Stomach (tissue), 9 donors: Measurements from ENCODE around the gene ARHGAP4. TPM values are rescaled to one million over a fixed set of nuclear protein-coding genes. Genes with fewer than 3 reads are reported as not detected.

Experiments
- DNase-seq, 2 donors: peaks; one replicate each; pipeline versions ENCODE4 v3.0.0 to v3.0.0-alpha.2; 2013 to 2019
- H3K27ac ChIP-seq, 5 donors: fragments of 200-600 bp in 4 of 5; sonication (generic) in 4 of 5; one replicate each; pipeline ENCODE4 v1.5.1; 2013 to 2019; ENCODE audit warnings: mild to moderate bottlenecking in 1 of 5, moderate library complexity in 1 of 5
- H3K27me3 ChIP-seq, 3 donors: fragments of 200-600 bp; sonication (generic); one replicate each; pipeline ENCODE4 v1.5.1; 2017 to 2019; ENCODE audit warnings: mixed run types in 1 of 3
- H3K36me3 ChIP-seq, 4 donors: fragments of 200-600 bp; sonication (generic); 1 replicate in 3 of 4; 2 replicates in 1 of 4; pipeline ENCODE4 v1.5.1; 2016 to 2019
- H3K4me1 ChIP-seq, 4 donors: fragments of 200-600 bp; sonication (generic); one replicate each; pipeline ENCODE4 v1.5.1; 2016 to 2019
- H3K4me3 ChIP-seq, 4 donors: fragments of 200-600 bp; sonication (generic) in 3 of 4; one replicate each; pipeline ENCODE4 v1.5.1; 2016 to 2019; ENCODE audit warnings: mild to moderate bottlenecking in 1 of 4
- H3K9me3 ChIP-seq, 4 donors: fragments of 200-600 bp; sonication (generic); one replicate each; pipeline ENCODE4 v1.5.1; 2016 to 2019
- CTCF ChIP-seq, 7 experiments: fragments of 450-650 bp in 4 of 7; fragments of 200-600 bp in 3 of 7; sonication (generic) in 3 of 7; IDR thresholded peaks; one replicate each; pipeline ENCODE4 v1.5.1; 2016 to 2019; ENCODE audit warnings: antibody characterized with exemption in 7 of 7, control low read depth in 2 of 7, mild to moderate bottlenecking in 1 of 7
- EP300 ChIP-seq: sonication (generic); formaldehyde crosslinking; IDR thresholded peaks from one replicate; pipeline ENCODE4 v1.6.1; 2017; ENCODE audit warnings: antibody characterized with exemption
- POLR2A ChIP-seq, 4 donors: fragments of 450-650 bp; IDR thresholded peaks; one replicate each; pipeline ENCODE4 v1.6.1; 2016; ENCODE audit warnings: antibody characterized with exemption in 4 of 4, control low read depth in 2 of 4, mild to moderate bottlenecking in 1 of 4, moderate library complexity in 1 of 4
- POLR2AphosphoS5 ChIP-seq, 3 donors: sonication (generic); formaldehyde crosslinking; IDR thresholded peaks; one replicate each; pipeline ENCODE4 v1.6.1; 2016; ENCODE audit warnings: antibody characterized with exemption in 3 of 3
- WGBS, 5 donors: extraction: QIAGEN DNeasy Blood & Tissue Kit in 3 of 5; methylation state at CpG; one replicate each; pipeline versions ENCODE4 v1.1.5 to v1.1.7; 2013 to 2018; 5-methylcytosine and 5-hydroxymethylcytosine counted together
- intact Hi-C: fragments of 100-400 bp; cut with DNase I; formaldehyde crosslinking; loops from one replicate; pipeline ENCODE4 v1.15.1; 2023; ENCODE audit warnings: low total_unique reads
- polyA plus RNA-seq, 3 donors: library from polyadenylated mRNA; stranded (reverse); fragments of 200-250 nt; gene quantifications; one replicate each; pipeline ENCODE4 v1.2.3, GENCODE V29; 2013
- total RNA-seq, 5 donors: library from RNA; depleted of rRNA; stranded (reverse); fragments of >200 nt; gene quantifications; one replicate each; pipeline versions ENCODE4 v1.1.0 to v1.2.3, GENCODE V29; 2014 to 2016
- donor health status: healthy with polysubstance abuse.
- donor health status: Bipolar disorder and iron deficiency.
- donor health status: healthy.

Gene ARHGAP4
- total and polyA plus RNA-seq, 8 donors: 18.5 to 93.9 (median 40.3) TPM

GRCh38 chrX:153864561-153865320, 61.3 kb downstream of the ARHGAP4 start:
- H3K27ac ChIP-seq: no peak overlapping the region
- no peaks in the 10 kb centered on the region for H3K4me1 ChIP-seq
- H3K9me3 ChIP-seq: peaks cover 0 to 5% (median 0%) of the 10 kb centered on the region in 4 donors
- H3K27me3 ChIP-seq: peaks cover 0 to 23% (median 6%) of the 10 kb centered on the region in 3 donors
- no peak for TF ChIP-seq EP300
- TF ChIP-seq CTCF (IDR thresholded peaks at IDR 0.05): no peak
- no peak for TF ChIP-seq POLR2AphosphoS5 (IDR thresholded peaks at IDR 0.05)
- TF ChIP-seq POLR2A (IDR thresholded peaks at IDR 0.05): no peak
- 82 to 89% (median 84%) methylated on average over 10 to 30 of the region's 30 CpGs for WGBS, 5 donors
- intact Hi-C loops: no loop called here
- H3K4me3 ChIP-seq: no peak overlapping the region
- DNase-seq: no peak
- H3K36me3 ChIP-seq: no peaks in the 10 kb centered on the region

- 77 to 88% (median 86%) methylated on average over 6 to 10 of the region's 10 CpGs for WGBS, 5 donors
These were observed 62.0 kb downstream of the ARHGAP4 start for GRCh38 chrX:153864101-153864500.

GRCh38 chrX:153863251-153863991, 62.6 kb downstream of the ARHGAP4 start:
- intact Hi-C loops: no loop called here
- no peaks in the 10 kb centered on the region for H3K4me1 ChIP-seq
- H3K36me3 ChIP-seq: no peaks in the 10 kb centered on the region
- peaks cover 0 to 5% (median 0%) of the 10 kb centered on the region in 4 donors for H3K9me3 ChIP-seq
- WGBS, 5 donors: 64 to 100% (median 70%) methylated on average over 1 to 28 of the region's 28 CpGs
- DNase-seq: no peak
- H3K27me3 ChIP-seq: peaks cover 0 to 23% (median 6%) of the 10 kb centered on the region in 3 donors
- H3K4me3 ChIP-seq: no peak overlapping the region
- no peak overlapping the region for H3K27ac ChIP-seq
- no peak for TF ChIP-seq EP300
- no peak for TF ChIP-seq POLR2AphosphoS5 (IDR thresholded peaks at IDR 0.05)
- TF ChIP-seq CTCF (IDR thresholded peaks at IDR 0.05): no peak
- TF ChIP-seq POLR2A (IDR thresholded peaks at IDR 0.05): no peak

More at GRCh38 chrX:153864101-153864500, 62.0 kb downstream of the ARHGAP4 start:
- Histone ChIP-seq H3K9me3 (peaks cover 0 to 5% (median 0%) of the 10 kb centered on the region in 4 donors), H3K4me3 (no peak overlapping the region), H3K27me3 (peaks cover 0 to 23% (median 6%) of the 10 kb centered on the region in 3 donors), H3K27ac (no peak overlapping the region), H3K36me3 (no peaks in the 10 kb centered on the region), H3K4me1 (no peaks in the 10 kb centered on the region)
- TF ChIP-seq EP300 (no peak), POLR2A (IDR thresholded peaks at IDR 0.05) (no peak), POLR2AphosphoS5 (IDR thresholded peaks at IDR 0.05) (no peak), CTCF (IDR thresholded peaks at IDR 0.05) (no peak)
- DNase-seq: no peak
- intact Hi-C loops: no loop called here

GRCh38 chrX:153862369-153863250, 63.5 kb downstream of the ARHGAP4 start:
- peaks cover 0 to 6% (median 2%) of the 10 kb centered on the region in 4 donors for H3K9me3 ChIP-seq
- H3K27ac ChIP-seq: no peak overlapping the region
- no peaks in the 10 kb centered on the region for H3K4me1 ChIP-seq
- intact Hi-C loops: no loop called here
- no peak overlapping the region for H3K4me3 ChIP-seq
- H3K27me3 ChIP-seq: peaks cover 0 to 31% (median 6%) of the 10 kb centered on the region in 3 donors
- WGBS, 5 donors: 51 to 73% (median 68%) methylated on average over 11 to 22 of the region's 22 CpGs
- no peaks in the 10 kb centered on the region for H3K36me3 ChIP-seq
- DNase-seq: no peak
- no peak for TF ChIP-seq EP300
- no peak for TF ChIP-seq POLR2AphosphoS5 (IDR thresholded peaks at IDR 0.05)
- TF ChIP-seq CTCF (IDR thresholded peaks at IDR 0.05): no peak
- TF ChIP-seq POLR2A (IDR thresholded peaks at IDR 0.05): no peak
